ENCODE data around the gene LRRK2. TPM values are rescaled to one million over a fixed set of nuclear protein-coding genes. Genes with fewer than 3 reads are reported as not detected.

LRRK2 gene
- total RNA-seq, 1 experiment from 2014 or later: 0.33 TPM

- Histone ChIP-seq H3K4me2 (ENCODE audit: low read length) (no peak overlapping the region), H4K20me1 (ENCODE audit: low read length) (no peaks in the 10 kb centered on the region), H3K4me1 (ENCODE audit: insufficient read depth, low read length) (no peaks in the 10 kb centered on the region), H3F3A (ENCODE audit: low read length, unreplicated experiment) (no peaks in the 10 kb centered on the region), H3K9me2 (replicated peaks; ENCODE audit: low read length) (no peaks in the 10 kb centered on the region), H3K9ac (ENCODE audit: low read length) (no peak overlapping the region), H3K36me3 (ENCODE audit: low read depth, low read length) (no peaks in the 10 kb centered on the region), H3K27me3 (ENCODE audit: low read length) (peaks cover 48% of the 10 kb centered on the region), H3K9me3 (ENCODE audit: low read length) (no peaks in the 10 kb centered on the region), H3K27ac (ENCODE audit: low read length) (no peak overlapping the region), H3K4me3 (ENCODE audit: low read length) (no peak overlapping the region), H3K79me2 (ENCODE audit: low read length) (no peaks in the 10 kb centered on the region), H2AFZ (ENCODE audit: low read length) (no peak overlapping the region)
- no peak for DNase-seq
- no TSS peak for BruUV-seq (replicated peaks)
- intact Hi-C loops (cut with micrococcal nuclease): loop anchor here (5.0 to 10.0 kb wide), 2 partner anchors 300 to 547 kb away; no protein-coding TSS in a partner anchor
- POLR2A ChIA-PET (ENCODE audit: unreplicated experiment): no interaction called here
- CTCF ChIA-PET: no interaction called here
- TF ChIP-seq CTCF (conservative IDR thresholded peaks at IDR 0.05; ENCODE audit: low read depth, low read length): no peak
- TF ChIP-seq EZH2 (IDR thresholded peaks at IDR 0.05; ENCODE audit: low read length, unreplicated experiment): no peak
- no peak for TF ChIP-seq EZH2phosphoT487 (IDR thresholded peaks at IDR 0.05; ENCODE audit: borderline replicate concordance, low read length)
- no peak for ATAC-seq
Observed at GRCh38 chr12:40312196-40312595, 87.4 kb downstream of the LRRK2 start.

GRCh38 chr12:40312982-40313576 lies 88.3 kb downstream of the LRRK2 start:
- no peak for ATAC-seq
- no peaks in the 10 kb centered on the region for H3K9me2 ChIP-seq (replicated peaks; ENCODE audit: low read length)
- no peaks in the 10 kb centered on the region for H4K20me1 ChIP-seq (ENCODE audit: low read length)
- no peaks in the 10 kb centered on the region for H3F3A ChIP-seq (ENCODE audit: low read length, unreplicated experiment)
- no peaks in the 10 kb centered on the region for H3K4me1 ChIP-seq (ENCODE audit: insufficient read depth, low read length)
- H3K4me3 ChIP-seq (ENCODE audit: low read length): no peak overlapping the region
- ChIA-PET POLR2A (ENCODE audit: unreplicated experiment) (no interaction called here), CTCF (no interaction called here)
- H3K27ac ChIP-seq (ENCODE audit: low read length): no peak overlapping the region
- H3K9me3 ChIP-seq (ENCODE audit: low read length): no peaks in the 10 kb centered on the region
- intact Hi-C loops (cut with micrococcal nuclease): loop anchor here (1.0 to 10.0 kb wide), 3 partner anchors 160 to 548 kb away; no protein-coding TSS in a partner anchor
- H2AFZ ChIP-seq (ENCODE audit: low read length): no peak overlapping the region
- H3K27me3 ChIP-seq (ENCODE audit: low read length): peaks cover 47% of the 10 kb centered on the region
- no peak overlapping the region for H3K4me2 ChIP-seq (ENCODE audit: low read length)
- DNase-seq: peak; percentile 38
- no peaks in the 10 kb centered on the region for H3K36me3 ChIP-seq (ENCODE audit: low read depth, low read length)
- H3K9ac ChIP-seq (ENCODE audit: low read length): no peak overlapping the region
- no peak for TF ChIP-seq EZH2phosphoT487 (IDR thresholded peaks at IDR 0.05; ENCODE audit: borderline replicate concordance, low read length)
- TF ChIP-seq CTCF (conservative IDR thresholded peaks at IDR 0.05; ENCODE audit: low read depth, low read length): peak; percentile 60
- H3K79me2 ChIP-seq (ENCODE audit: low read length): no peaks in the 10 kb centered on the region
- BruUV-seq (replicated peaks): no TSS peak

- Histone ChIP-seq H4K20me1 (ENCODE audit: low read length) (no peaks in the 10 kb centered on the region), H3K9me3 (ENCODE audit: low read length) (no peaks in the 10 kb centered on the region), H2AFZ (ENCODE audit: low read length) (no peak overlapping the region), H3K27me3 (ENCODE audit: low read length) (peaks cover 39% of the 10 kb centered on the region), H3F3A (ENCODE audit: low read length, unreplicated experiment) (no peaks in the 10 kb centered on the region), H3K4me1 (ENCODE audit: insufficient read depth, low read length) (no peaks in the 10 kb centered on the region), H3K27ac (ENCODE audit: low read length) (no peak overlapping the region), H3K79me2 (ENCODE audit: low read length) (no peaks in the 10 kb centered on the region), H3K9me2 (replicated peaks; ENCODE audit: low read length) (no peaks in the 10 kb centered on the region), H3K4me3 (ENCODE audit: low read length) (no peak overlapping the region), H3K9ac (ENCODE audit: low read length) (no peak overlapping the region), H3K4me2 (ENCODE audit: low read length) (no peak overlapping the region), H3K36me3 (ENCODE audit: low read depth, low read length) (no peaks in the 10 kb centered on the region)
- CTCF ChIA-PET: no interaction called here
- no peak for ATAC-seq
- POLR2A ChIA-PET (ENCODE audit: unreplicated experiment): no interaction called here
- no TSS peak for BruUV-seq (replicated peaks)
- intact Hi-C loops (cut with micrococcal nuclease): loop anchor here (1.0 to 10.0 kb wide), 3 partner anchors 161 to 549 kb away; no protein-coding TSS in a partner anchor
- TF ChIP-seq CTCF (conservative IDR thresholded peaks at IDR 0.05; ENCODE audit: low read depth, low read length) (no peak), EZH2phosphoT487 (IDR thresholded peaks at IDR 0.05; ENCODE audit: borderline replicate concordance, low read length) (no peak), EZH2 (IDR thresholded peaks at IDR 0.05; ENCODE audit: low read length, unreplicated experiment) (no peak)
- DNase-seq: no peak
Observed at GRCh38 chr12:40313928-40314327, 89.1 kb downstream of the LRRK2 start.
